Measurements from ENCODE around the gene SLC5A3.

DNA sequence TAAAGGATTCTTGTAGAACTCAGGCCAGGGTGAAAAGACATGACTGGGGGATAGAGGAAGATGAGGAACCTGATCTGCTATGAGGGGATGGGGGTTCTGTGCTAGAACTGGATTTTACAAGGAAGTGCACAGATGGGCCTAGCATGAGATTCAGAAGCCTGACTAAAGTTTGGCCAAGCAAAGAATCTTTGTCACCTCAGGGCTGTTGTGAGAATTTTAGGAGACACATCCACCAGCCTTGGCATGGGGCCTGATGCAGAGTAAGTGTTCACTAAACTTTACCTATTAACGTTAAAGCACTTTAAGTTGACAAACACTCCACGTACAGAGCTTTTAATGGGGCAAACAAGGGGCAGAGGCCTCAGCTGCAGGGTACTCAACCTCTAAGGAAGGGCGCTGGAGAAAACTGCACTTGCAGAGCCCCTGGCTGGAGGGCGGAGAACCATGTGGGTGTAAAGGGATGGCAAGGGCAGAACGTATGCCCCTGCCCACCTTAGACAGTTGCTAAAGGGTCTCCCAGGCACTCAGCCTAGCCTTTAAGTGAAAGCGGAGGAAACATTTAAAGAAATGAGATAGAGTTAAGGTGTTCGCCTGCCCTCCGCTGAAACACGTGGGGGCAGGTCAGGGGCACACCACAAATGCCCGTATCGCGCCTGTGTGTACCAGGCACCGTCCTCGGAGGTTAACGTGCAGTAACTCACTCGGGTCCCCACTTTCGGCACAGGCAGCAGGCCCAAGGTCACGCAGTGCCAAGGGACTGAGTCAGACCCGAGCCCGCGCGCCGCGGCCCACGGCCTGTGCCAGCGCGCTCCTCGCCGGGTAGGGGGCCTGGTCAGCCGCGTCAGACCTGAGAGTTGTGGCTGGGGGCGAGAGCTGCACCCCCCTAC, 990 bp upstream of the SLC5A3 start:
- TF ChIP-seq, protein P1, sequence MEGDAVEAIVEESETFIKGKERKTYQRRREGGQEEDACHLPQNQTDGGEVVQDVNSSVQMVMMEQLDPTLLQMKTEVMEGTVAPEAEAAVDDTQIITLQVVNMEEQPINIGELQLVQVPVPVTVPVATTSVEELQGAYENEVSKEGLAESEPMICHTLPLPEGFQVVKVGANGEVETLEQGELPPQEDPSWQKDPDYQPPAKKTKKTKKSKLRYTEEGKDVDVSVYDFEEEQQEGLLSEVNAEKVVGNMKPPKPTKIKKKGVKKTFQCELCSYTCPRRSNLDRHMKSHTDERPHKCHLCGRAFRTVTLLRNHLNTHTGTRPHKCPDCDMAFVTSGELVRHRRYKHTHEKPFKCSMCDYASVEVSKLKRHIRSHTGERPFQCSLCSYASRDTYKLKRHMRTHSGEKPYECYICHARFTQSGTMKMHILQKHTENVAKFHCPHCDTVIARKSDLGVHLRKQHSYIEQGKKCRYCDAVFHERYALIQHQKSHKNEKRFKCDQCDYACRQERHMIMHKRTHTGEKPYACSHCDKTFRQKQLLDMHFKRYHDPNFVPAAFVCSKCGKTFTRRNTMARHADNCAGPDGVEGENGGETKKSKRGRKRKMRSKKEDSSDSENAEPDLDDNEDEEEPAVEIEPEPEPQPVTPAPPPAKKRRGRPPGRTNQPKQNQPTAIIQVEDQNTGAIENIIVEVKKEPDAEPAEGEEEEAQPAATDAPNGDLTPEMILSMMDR (IDR thresholded peaks at IDR 0.05) = no peak
- no peak for TF ChIP-seq POLR2A (IDR thresholded peaks at IDR 0.05)
